GM04503 (cell line): Measurements from ENCODE around the gene FAM118A.
"Not testable (repeated sequence)": the region's sequence is repeated elsewhere in the genome, so short reads cannot be mapped to it uniquely, and the experiment has no call there.

Experiments used
- DNase-seq: peaks from one replicate; pipeline ENCODE4 v3.0.0-alpha.2; 2012; ENCODE audit warnings: low read depth

The FAM118A gene

GRCh38 chr22:45284705-45285262 lies 24.9 kb upstream of the FAM118A start, which contains the start of gene UPK3A:
TSS of gene UPK3A (plus strand) at chr22:45284949. CDS start at chr22:45285014, 65 bp downstream.
- no peak for DNase-seq

- no peak for DNase-seq
These were observed 24.3 kb upstream of the FAM118A start for GRCh38 chr22:45285263-45286058.

- no peak for DNase-seq
These were observed 22.7 kb upstream of the FAM118A start for GRCh38 chr22:45286854-45287551.

- peak; percentile 68 for DNase-seq
These were observed 19.3 kb upstream of the FAM118A start for GRCh38 chr22:45290410-45290936.

- DNase-seq = no peak
These were observed 18.4 kb upstream of the FAM118A start for GRCh38 chr22:45291061-45291930.

GRCh38 chr22:45291931-45292290 lies 17.8 kb upstream of the FAM118A start:
- no peak for DNase-seq

- DNase-seq = no peak
These were observed 16.8 kb upstream of the FAM118A start for GRCh38 chr22:45292731-45293442.

- no peak for DNase-seq
These were observed 15.7 kb upstream of the FAM118A start for GRCh38 chr22:45294030-45294429.

- DNase-seq = not testable (repeated sequence)
These were observed 14.7 kb upstream of the FAM118A start for GRCh38 chr22:45295004-45295403.

- no peak for DNase-seq
These were observed 14.2 kb upstream of the FAM118A start for GRCh38 chr22:45295492-45295891.

- DNase-seq = no peak
These were observed 13.0 kb upstream of the FAM118A start for GRCh38 chr22:45296628-45297297.

GRCh38 chr22:45298934-45299505 lies 10.7 kb upstream of the FAM118A start:
- DNase-seq = no peak

GRCh38 chr22:45302751-45303150 lies 7.0 kb upstream of the FAM118A start:
- no peak for DNase-seq

GRCh38 chr22:45303181-45303580 lies 6.6 kb upstream of the FAM118A start:
- no peak for DNase-seq

GRCh38 chr22:45304971-45305370 lies 4.8 kb upstream of the FAM118A start:
- DNase-seq = no peak

- DNase-seq = no peak
These were observed 4.2 kb upstream of the FAM118A start for GRCh38 chr22:45305456-45306075.

- no peak for DNase-seq
These were observed 3.6 kb upstream of the FAM118A start for GRCh38 chr22:45306139-45306538.

GRCh38 chr22:45308391-45308956 lies 1.3 kb upstream of the FAM118A start:
- no peak for DNase-seq

GRCh38 chr22:45308957-45309421 lies 745 bp upstream of the FAM118A start:
- no peak for DNase-seq
